Trophoblast cell (in vitro differentiated cells and primary cell): Measurements from ENCODE around the gene GALNT6.
"Not testable (repeated sequence)": the region's sequence is repeated elsewhere in the genome, so short reads cannot be mapped to it uniquely, and the experiment has no call there.

Experiments used
- DNase-seq, 2 donors: peaks; one replicate each; pipeline ENCODE4 v3.0.0-alpha.2; 2016
- H2AFZ ChIP-seq: 2 replicates; pipeline ENCODE4 v1.6.1; 2013; ENCODE audit warnings: low read length, moderate library complexity, mild to moderate bottlenecking; ENCODE audit not compliant: insufficient read depth, poor library complexity
- H2AK5ac ChIP-seq: 2 replicates; pipeline ENCODE4 v1.6.1; 2013; ENCODE audit warnings: mild to moderate bottlenecking, low read length
- H2BK120ac ChIP-seq: 2 replicates; pipeline ENCODE4 v1.6.1; 2013; ENCODE audit warnings: low read length, mild to moderate bottlenecking, moderate library complexity; ENCODE audit not compliant: insufficient read depth, poor library complexity
- H2BK12ac ChIP-seq: 2 replicates; pipeline ENCODE4 v1.6.1; 2013; ENCODE audit warnings: mild to moderate bottlenecking, low read length, moderate library complexity
- H2BK5ac ChIP-seq: 2 replicates; pipeline ENCODE4 v1.6.1; 2013; ENCODE audit warnings: low read length, low read depth, moderate library complexity, mild to moderate bottlenecking; ENCODE audit not compliant: poor library complexity
- H3K14ac ChIP-seq: 2 replicates; pipeline ENCODE4 v1.6.1; 2013; ENCODE audit warnings: mild to moderate bottlenecking, low read length
- H3K18ac ChIP-seq: 2 replicates; pipeline ENCODE4 v1.6.1; 2013; ENCODE audit warnings: mild to moderate bottlenecking, low read length
- H3K23ac ChIP-seq: 2 replicates; pipeline ENCODE4 v1.6.1; 2013; ENCODE audit warnings: low read length
- H3K27ac ChIP-seq: 2 replicates; pipeline ENCODE4 v1.5.1; 2013; ENCODE audit warnings: low read depth, mild to moderate bottlenecking, inconsistent platforms, low read length, moderate library complexity
- H3K27me3 ChIP-seq: 2 replicates; pipeline ENCODE4 v1.6.1; 2013; ENCODE audit warnings: inconsistent platforms, mild to moderate bottlenecking, low read length, moderate library complexity; ENCODE audit not compliant: insufficient read depth
- H3K36me3 ChIP-seq, 2 experiments: 1 replicate in 1 of 2; 2 replicates in 1 of 2; pipeline ENCODE4 v1.6.1; 2013; ENCODE audit warnings: low read length in 2 of 2, mild to moderate bottlenecking in 2 of 2, moderate library complexity in 1 of 2; ENCODE audit not compliant: insufficient read depth in 2 of 2, control insufficient read depth in 1 of 2
- H3K4ac ChIP-seq: 2 replicates; pipeline ENCODE4 v1.6.1; 2013; ENCODE audit warnings: low read depth, mild to moderate bottlenecking, low read length, moderate library complexity
- H3K4me1 ChIP-seq, 2 experiments: 1 replicate in 1 of 2; 2 replicates in 1 of 2; pipeline ENCODE4 v1.6.1; 2013; ENCODE audit warnings: low read length in 2 of 2, mild to moderate bottlenecking in 2 of 2, moderate library complexity in 1 of 2; ENCODE audit not compliant: insufficient read depth in 2 of 2, control insufficient read depth in 1 of 2
- H3K4me2 ChIP-seq: 2 replicates; pipeline ENCODE4 v1.6.1; 2013; ENCODE audit warnings: inconsistent platforms, mild to moderate bottlenecking, low read length, moderate library complexity
- H3K4me3 ChIP-seq: 2 replicates; pipeline ENCODE4 v1.5.1; 2013; ENCODE audit warnings: mild to moderate bottlenecking, low read depth, low read length, inconsistent platforms
- H3K79me1 ChIP-seq: one replicate; pipeline ENCODE4 v1.6.1; 2013; ENCODE audit warnings: low read length
- H3K79me2 ChIP-seq: 2 replicates; pipeline ENCODE4 v1.6.1; 2013; ENCODE audit warnings: low read length, mild to moderate bottlenecking; ENCODE audit not compliant: control insufficient read depth, insufficient read depth, poor library complexity
- H3K9ac ChIP-seq: 2 replicates; pipeline ENCODE4 v1.6.1; 2013; ENCODE audit warnings: mild to moderate bottlenecking, low read length
- H3K9me3 ChIP-seq: 2 replicates; pipeline ENCODE4 v1.6.1; 2013; ENCODE audit warnings: low read depth, mild to moderate bottlenecking, control low read depth, inconsistent platforms, low read length; ENCODE audit not compliant: insufficient read depth
- H4K12ac ChIP-seq: 2 replicates; pipeline ENCODE4 v1.6.1; 2013; ENCODE audit warnings: low read depth, mild to moderate bottlenecking, low read length, moderate library complexity
- H4K8ac ChIP-seq: 2 replicates; pipeline ENCODE4 v1.6.1; 2013; ENCODE audit warnings: low read depth, mild to moderate bottlenecking, low read length, moderate library complexity
- H4K91ac ChIP-seq: one replicate; pipeline ENCODE4 v1.6.1; 2013; ENCODE audit warnings: low read depth, mild to moderate bottlenecking, low read length, moderate library complexity
- WGBS: extraction: QIAGEN DNeasy Blood & Tissue Kit; methylation state at CpG from one replicate; pipeline ENCODE4 v1.1.7; 2013; ENCODE audit warnings: missing lambda C conversion rate; ENCODE audit not compliant: insufficient read length, insufficient coverage; ENCODE audit errors: extremely low coverage; 5-methylcytosine and 5-hydroxymethylcytosine counted together

GALNT6 gene

DNA sequence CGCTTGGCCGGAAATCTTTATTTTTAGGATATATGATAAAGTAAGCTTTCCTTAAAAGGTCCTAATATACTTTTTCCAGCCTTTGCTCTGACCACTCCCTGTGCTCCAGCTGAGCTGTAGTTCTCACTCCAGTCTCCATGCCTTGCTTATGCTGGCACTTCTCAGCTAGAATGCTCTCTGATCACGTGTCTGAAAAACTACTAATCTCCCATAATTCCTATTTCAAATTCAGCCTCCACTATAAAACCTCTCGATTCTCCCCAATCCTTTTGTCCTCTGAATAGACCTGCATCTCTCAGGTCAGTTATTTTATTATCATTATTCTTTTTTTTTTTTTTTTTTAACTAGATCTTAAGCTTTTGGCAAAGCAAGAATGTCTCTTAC lies 70.9 kb downstream of the GALNT6 start:
- Histone ChIP-seq H3K4ac (peak overlapping the region; percentile 59), H3K9ac (no peak overlapping the region), H3K4me3 (no peak overlapping the region), H3K4me1 (peaks cover 12 to 39% of the 10 kb centered on the region in 2 experiments), H3K27me3 (no peaks in the 10 kb centered on the region), H2BK5ac (peak overlapping the region; percentile 92), H3K14ac (peak overlapping the region; percentile 12), H3K9me3 (no peaks in the 10 kb centered on the region), H3K23ac (no peak overlapping the region), H2BK120ac (peak overlapping the region; percentile 95), H3K4me2 (no peak overlapping the region), H4K8ac (peak overlapping the region; percentile 69), H3K79me1 (peaks cover 33% of the 10 kb centered on the region), H2AFZ (no peak overlapping the region), H3K27ac (peak overlapping the region; percentile 85), H3K79me2 (no peaks in the 10 kb centered on the region), H4K91ac (peak overlapping the region; percentile 91), H3K18ac (no peak overlapping the region), H3K36me3 (no peaks in the 10 kb centered on the region), H2BK12ac (peak overlapping the region; percentile 98), H2AK5ac (no peak overlapping the region), H4K12ac (no peak overlapping the region)
- DNase-seq = peak in 1 of 2 donors; percentile 52
- WGBS = no CpG with 5 or more reads among the region's 4 CpGs

DNA sequence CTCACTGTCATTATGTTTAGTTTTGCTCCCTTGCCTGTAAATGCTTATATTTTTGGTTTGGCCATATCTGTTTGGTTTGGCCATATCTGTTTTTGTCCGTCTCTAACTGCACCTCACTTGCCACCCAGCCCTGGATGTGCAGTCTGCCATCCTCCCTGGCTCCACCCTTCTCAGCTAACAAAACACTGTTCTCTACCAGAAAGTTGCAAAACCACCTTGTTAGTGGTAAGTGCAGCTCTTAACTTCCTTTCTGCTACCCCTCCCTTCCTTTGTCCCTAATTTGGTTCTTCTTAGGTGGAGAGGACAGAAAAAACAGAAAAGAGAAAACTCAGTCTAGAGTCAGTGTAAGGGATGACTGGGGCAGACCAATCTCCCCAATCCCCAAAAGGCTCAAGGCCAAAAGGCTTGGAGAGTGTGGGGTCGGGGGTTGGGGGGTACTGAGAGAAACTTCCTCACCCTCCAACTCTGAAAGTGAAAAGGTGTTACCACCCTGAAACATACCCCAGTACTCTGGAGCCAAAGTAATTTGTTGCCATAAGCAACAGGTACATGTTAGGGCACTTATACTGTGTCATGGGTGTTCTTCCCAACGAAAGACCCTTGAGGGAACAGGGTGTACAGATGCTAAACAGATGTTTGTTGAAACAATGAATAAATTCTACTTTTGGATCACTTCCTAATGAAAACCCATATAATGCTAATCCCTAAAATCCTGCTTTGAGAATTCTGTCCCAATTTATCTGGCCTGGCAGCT lies 72.2 kb downstream of the GALNT6 start:
- peak overlapping the region; percentile 82 for H3K27ac ChIP-seq
- peak in 1 of 2 donors; percentile 41 for DNase-seq

DNA sequence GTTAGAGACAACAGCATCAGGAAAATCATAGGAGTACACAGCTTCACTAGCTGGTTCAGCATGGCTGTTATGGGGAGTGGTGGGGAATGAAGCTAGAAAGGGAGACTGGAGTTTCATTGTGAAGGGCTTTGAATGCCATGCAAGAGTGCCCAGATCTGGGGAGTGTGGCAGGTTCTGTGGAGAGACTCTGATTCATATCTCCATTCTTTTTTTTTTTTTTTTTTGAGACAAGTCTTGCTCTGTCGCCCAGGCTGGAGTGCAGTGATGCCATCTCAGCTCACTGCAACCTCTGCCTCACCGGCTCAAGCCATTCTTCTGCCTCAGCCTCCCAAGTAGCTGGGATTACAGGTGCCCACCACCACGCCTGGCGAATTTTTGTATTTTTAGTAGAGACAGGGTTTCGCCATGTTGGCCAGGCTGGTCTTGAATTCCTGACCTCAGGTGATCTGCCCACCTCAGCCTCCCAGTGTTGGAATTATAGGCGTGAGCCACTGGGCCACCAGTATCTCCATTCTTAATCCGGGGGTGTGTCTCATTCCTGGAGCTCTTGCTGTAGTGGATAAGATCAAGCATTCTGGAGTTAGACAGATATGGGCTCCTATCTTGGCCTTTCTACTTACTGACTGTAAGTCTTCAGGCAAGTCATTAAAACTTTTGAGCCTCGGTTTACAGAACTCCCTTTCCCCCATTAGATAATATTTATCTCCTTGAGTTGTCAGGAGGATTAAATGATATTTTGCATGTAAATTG lies 73.0 kb downstream of the GALNT6 start:
- H3K9ac ChIP-seq = not testable (repeated sequence)

More for the DNA sequence above, 72.2 kb downstream of the GALNT6 start:
- H2AK5ac ChIP-seq = peak overlapping the region; percentile 15
- peak overlapping the region; percentile 69 for H4K8ac ChIP-seq
- H3K79me1 ChIP-seq = peaks cover 29% of the 10 kb centered on the region
- no peaks in the 10 kb centered on the region for H3K9me3 ChIP-seq
- peak overlapping the region; percentile 77 for H3K14ac ChIP-seq
- peak overlapping the region; percentile 95 for H2BK12ac ChIP-seq
- H3K4me2 ChIP-seq = peak overlapping the region; percentile 4
- H3K4me1 ChIP-seq = peaks cover 7 to 34% of the 10 kb centered on the region in 2 experiments
- no peaks in the 10 kb centered on the region for H3K79me2 ChIP-seq
- H3K18ac ChIP-seq = peak overlapping the region; percentile 46
- H4K12ac ChIP-seq = no peak overlapping the region
- peak overlapping the region; percentile 53 for H3K4ac ChIP-seq
- peak overlapping the region; percentile 75 for H4K91ac ChIP-seq
- no peak overlapping the region for H3K23ac ChIP-seq
- no peak overlapping the region for H3K4me3 ChIP-seq
- peak overlapping the region; percentile 90 for H2BK5ac ChIP-seq
- WGBS = no CpG with 5 or more reads among the region's 3 CpGs
- no peak overlapping the region for H2AFZ ChIP-seq
- H2BK120ac ChIP-seq = peak overlapping the region; percentile 80
- H3K36me3 ChIP-seq = no peaks in the 10 kb centered on the region
- no peaks in the 10 kb centered on the region for H3K27me3 ChIP-seq
- no peak overlapping the region for H3K9ac ChIP-seq

DNA sequence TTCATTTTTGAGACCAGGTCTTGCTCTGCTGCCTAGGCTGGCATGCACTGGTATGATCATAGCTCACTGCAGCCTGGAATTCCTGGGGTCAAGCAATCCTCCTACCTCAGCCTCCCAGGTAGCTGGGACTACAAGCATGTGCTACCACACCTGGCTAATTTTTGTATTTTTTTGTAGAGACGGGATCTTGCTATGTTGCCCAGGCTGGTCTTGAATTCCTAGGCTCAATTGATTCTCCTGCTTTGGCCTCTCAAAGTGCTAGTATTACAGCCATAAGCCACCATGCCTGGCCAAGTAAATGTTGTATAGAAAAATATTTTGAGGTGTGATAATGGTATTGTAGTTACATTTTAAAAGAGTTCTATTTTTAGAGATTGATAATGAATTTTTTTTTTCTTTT lies 79.8 kb downstream of the GALNT6 start:
- Histone ChIP-seq H3K4me1 (no peaks in the 10 kb centered on the region), H3K4ac (no peak overlapping the region), H2AK5ac (no peak overlapping the region), H3K4me3 (no peak overlapping the region), H3K27me3 (no peaks in the 10 kb centered on the region), H3K36me3 (no peaks in the 10 kb centered on the region), H3K9ac (no peak overlapping the region), H3K79me1 (no peaks in the 10 kb centered on the region), H2BK5ac (no peak overlapping the region), H3K9me3 (no peaks in the 10 kb centered on the region), H2BK120ac (no peak overlapping the region), H2AFZ (no peak overlapping the region), H3K14ac (no peak overlapping the region), H3K27ac (no peak overlapping the region), H4K12ac (no peak overlapping the region), H3K79me2 (no peaks in the 10 kb centered on the region), H3K4me2 (no peak overlapping the region), H2BK12ac (no peak overlapping the region), H4K8ac (no peak overlapping the region), H4K91ac (no peak overlapping the region), H3K23ac (no peak overlapping the region), H3K18ac (no peak overlapping the region)
- no peak for DNase-seq
- WGBS = no CpG with 5 or more reads among the region's 1 CpG

More for the DNA sequence above, 73.0 kb downstream of the GALNT6 start:
- Histone ChIP-seq H2BK5ac (peak overlapping the region; percentile 70), H4K91ac (peak overlapping the region; percentile 80), H2BK12ac (peak overlapping the region; percentile 61), H3K27ac (peak overlapping the region; percentile 82), H3K14ac (peak overlapping the region; percentile 73), H3K4me1 (peaks cover 7 to 27% of the 10 kb centered on the region in 2 experiments), H2BK120ac (peak overlapping the region; percentile 95), H3K79me1 (peaks cover 24% of the 10 kb centered on the region)
- H3K18ac ChIP-seq, H3K4ac ChIP-seq, H2AK5ac ChIP-seq, H3K23ac ChIP-seq, H4K12ac ChIP-seq, H3K4me3 ChIP-seq, H3K9me3 ChIP-seq, H3K36me3 ChIP-seq, H3K79me2 ChIP-seq, H3K4me2 ChIP-seq, H3K27me3 ChIP-seq, H2AFZ ChIP-seq, H4K8ac ChIP-seq: not testable (repeated sequence)
- WGBS = no CpG with 5 or more reads among the region's 8 CpGs
- DNase-seq = peak; percentile 92 to 96
